ENCODE measurements around the gene RASAL2. TPM values are rescaled to one million over a fixed set of nuclear protein-coding genes. Genes with fewer than 3 reads are reported as not detected.
A peak's percentile ranks its signal among the peaks of the same experiment; 100 is the strongest.

The RASAL2 gene
- total and polyA plus RNA-seq, 2 experiments from 2014 or later = 16.0 to 42.2 TPM

DNA sequence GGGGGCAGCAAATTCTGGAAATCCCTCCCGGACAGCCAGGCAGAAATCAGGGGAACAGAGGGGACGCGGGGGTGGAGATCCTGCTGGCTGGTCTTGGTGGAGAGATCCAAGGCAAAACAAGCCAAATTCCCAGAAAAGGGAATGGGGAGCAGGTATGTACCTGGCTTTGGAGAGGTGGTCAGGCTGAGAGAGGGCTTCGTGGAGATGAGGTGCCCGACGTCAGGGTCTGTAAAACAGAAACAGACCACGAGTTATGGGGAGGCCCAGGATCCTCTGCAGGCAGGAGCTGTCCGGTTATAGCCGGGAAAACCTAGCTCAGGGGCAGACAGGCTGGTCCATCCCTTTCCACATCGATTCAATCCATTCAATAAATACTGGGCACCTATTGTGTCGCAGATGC lies 398.4 kb downstream of the RASAL2 start:
- Histone ChIP-seq H3K4me2 (no peak overlapping the region), H3K9me2 (ENCODE audit: insufficient read depth) (no peaks in the 10 kb centered on the region; the same call in 1 of the 2 replicates), H3K4me1 (ENCODE audit: insufficient read depth) (no peaks in the 10 kb centered on the region), H3K36me3 (ENCODE audit: insufficient read depth) (no peaks in the 10 kb centered on the region), H3K27ac (ENCODE audit: low read depth) (no peak overlapping the region), H4K20me1 (replicated peaks; ENCODE audit: insufficient read depth) (no peaks in the 10 kb centered on the region), H3F3A (replicated peaks; ENCODE audit: low read depth) (0 out of 2 replicates have a peak, but pooled peaks cover 3% of the 10 kb centered on the region), H3K79me2 (replicated peaks; ENCODE audit: insufficient read depth) (no peaks in the 10 kb centered on the region), H3K4me3 (no peak overlapping the region), H2AFZ (peak overlapping the region; percentile 56; the same call in 1 of the 2 replicates), H3K27me3 (ENCODE audit: insufficient read depth) (no peaks in the 10 kb centered on the region)
- peaks cover 8% of the 10 kb centered on the region for H3K27me3 Mint-ChIP-seq (ENCODE audit: insufficient read depth, low read depth, poor library complexity)
- H3K4me3 Mint-ChIP-seq = no peak overlapping the region
- DNase-seq (ENCODE audit: low spot score) = no peak
- no peak for TF ChIP-seq JUNB (IDR thresholded peaks at IDR 0.05; ENCODE audit: unreplicated experiment)
- TF ChIP-seq, protein P1, sequence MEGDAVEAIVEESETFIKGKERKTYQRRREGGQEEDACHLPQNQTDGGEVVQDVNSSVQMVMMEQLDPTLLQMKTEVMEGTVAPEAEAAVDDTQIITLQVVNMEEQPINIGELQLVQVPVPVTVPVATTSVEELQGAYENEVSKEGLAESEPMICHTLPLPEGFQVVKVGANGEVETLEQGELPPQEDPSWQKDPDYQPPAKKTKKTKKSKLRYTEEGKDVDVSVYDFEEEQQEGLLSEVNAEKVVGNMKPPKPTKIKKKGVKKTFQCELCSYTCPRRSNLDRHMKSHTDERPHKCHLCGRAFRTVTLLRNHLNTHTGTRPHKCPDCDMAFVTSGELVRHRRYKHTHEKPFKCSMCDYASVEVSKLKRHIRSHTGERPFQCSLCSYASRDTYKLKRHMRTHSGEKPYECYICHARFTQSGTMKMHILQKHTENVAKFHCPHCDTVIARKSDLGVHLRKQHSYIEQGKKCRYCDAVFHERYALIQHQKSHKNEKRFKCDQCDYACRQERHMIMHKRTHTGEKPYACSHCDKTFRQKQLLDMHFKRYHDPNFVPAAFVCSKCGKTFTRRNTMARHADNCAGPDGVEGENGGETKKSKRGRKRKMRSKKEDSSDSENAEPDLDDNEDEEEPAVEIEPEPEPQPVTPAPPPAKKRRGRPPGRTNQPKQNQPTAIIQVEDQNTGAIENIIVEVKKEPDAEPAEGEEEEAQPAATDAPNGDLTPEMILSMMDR (conservative IDR thresholded peaks at IDR 0.05; ENCODE audit: low read depth in 2 of 2) = peak in 1 of 2 experiments; percentile 11; a peak in 1 of 4 replicates
- ATAC-seq = no peak
- no peaks in the 10 kb centered on the region; the same call in 1 of the 3 replicates for H3K9me3 Mint-ChIP-seq
- H3K4me1 Mint-ChIP-seq = peaks cover 6% of the 10 kb centered on the region; the same call in 2 of the 3 replicates
- no peaks in the 10 kb centered on the region; the same call in 2 of the 3 replicates for H3K36me3 Mint-ChIP-seq (ENCODE audit: low read depth)
- no peak overlapping the region for H3K27ac Mint-ChIP-seq

- no peaks in the 10 kb centered on the region for H3K36me3 ChIP-seq (ENCODE audit: insufficient read depth)
- H4K20me1 ChIP-seq (replicated peaks; ENCODE audit: insufficient read depth) = no peaks in the 10 kb centered on the region
- no peaks in the 10 kb centered on the region for H3F3A ChIP-seq (replicated peaks; ENCODE audit: low read depth)
- no peak overlapping the region for H3K4me2 ChIP-seq
- no peaks in the 10 kb centered on the region for H3K4me1 ChIP-seq (ENCODE audit: insufficient read depth)
- H3K27ac Mint-ChIP-seq = no peak overlapping the region
- no peaks in the 10 kb centered on the region for H3K79me2 ChIP-seq (replicated peaks; ENCODE audit: insufficient read depth)
- no peak for DNase-seq (ENCODE audit: low spot score)
- peaks cover 2% of the 10 kb centered on the region for H3K27me3 Mint-ChIP-seq (ENCODE audit: insufficient read depth, low read depth, poor library complexity)
- no peak for ATAC-seq
- H3K4me3 ChIP-seq = no peak overlapping the region
- no peaks in the 10 kb centered on the region for H3K27me3 ChIP-seq (ENCODE audit: insufficient read depth)
- H3K27ac ChIP-seq (ENCODE audit: low read depth) = no peak overlapping the region
- no peak overlapping the region for H2AFZ ChIP-seq
- H3K9me3 Mint-ChIP-seq = no peaks in the 10 kb centered on the region; the same call in 1 of the 3 replicates
- no peak overlapping the region for H3K4me3 Mint-ChIP-seq
- H3K9me2 ChIP-seq (ENCODE audit: insufficient read depth) = no peaks in the 10 kb centered on the region; the same call in 1 of the 2 replicates
- no peaks in the 10 kb centered on the region for H3K36me3 Mint-ChIP-seq (ENCODE audit: low read depth)
- H3K4me1 Mint-ChIP-seq = peaks cover 3% of the 10 kb centered on the region; the same call in 1 of the 3 replicates
- no peak for TF ChIP-seq NANOG (IDR thresholded peaks at IDR 0.05; ENCODE audit: borderline replicate concordance)
- no peak for TF ChIP-seq EZH2phosphoT487 (IDR thresholded peaks at IDR 0.05; ENCODE audit: unreplicated experiment)
- TF ChIP-seq EZH2 (IDR thresholded peaks at IDR 0.05; ENCODE audit: low read depth, unreplicated experiment) = no peak
- no peak for TF ChIP-seq ZNF114 (CRISPR knock-in tag; IDR thresholded peaks at IDR 0.05)
- TF ChIP-seq ZNF462 (CRISPR knock-in tag; IDR thresholded peaks at IDR 0.05) = no peak
- no peak for TF ChIP-seq JUNB (IDR thresholded peaks at IDR 0.05; ENCODE audit: unreplicated experiment)
- TF ChIP-seq, protein P2, sequence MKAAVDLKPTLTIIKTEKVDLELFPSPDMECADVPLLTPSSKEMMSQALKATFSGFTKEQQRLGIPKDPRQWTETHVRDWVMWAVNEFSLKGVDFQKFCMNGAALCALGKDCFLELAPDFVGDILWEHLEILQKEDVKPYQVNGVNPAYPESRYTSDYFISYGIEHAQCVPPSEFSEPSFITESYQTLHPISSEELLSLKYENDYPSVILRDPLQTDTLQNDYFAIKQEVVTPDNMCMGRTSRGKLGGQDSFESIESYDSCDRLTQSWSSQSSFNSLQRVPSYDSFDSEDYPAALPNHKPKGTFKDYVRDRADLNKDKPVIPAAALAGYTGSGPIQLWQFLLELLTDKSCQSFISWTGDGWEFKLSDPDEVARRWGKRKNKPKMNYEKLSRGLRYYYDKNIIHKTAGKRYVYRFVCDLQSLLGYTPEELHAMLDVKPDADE (IDR thresholded peaks at IDR 0.05) = no peak
These were observed 399.4 kb downstream of the RASAL2 start for GRCh38 chr1:178493301-178493741.

Measured in GM23338 (cell line).